GM19023 (cell line): ENCODE measurements around the gene BLID.

ENCODE experiments used
- ATAC-seq: cut with Tn5 transposase; IDR thresholded peaks from one replicate; pipeline ENCODE4 v1.9.1; 2021; ENCODE audit warnings: mild to moderate bottlenecking, moderate library complexity; ENCODE audit not compliant: unreplicated experiment

The BLID gene

DNA sequence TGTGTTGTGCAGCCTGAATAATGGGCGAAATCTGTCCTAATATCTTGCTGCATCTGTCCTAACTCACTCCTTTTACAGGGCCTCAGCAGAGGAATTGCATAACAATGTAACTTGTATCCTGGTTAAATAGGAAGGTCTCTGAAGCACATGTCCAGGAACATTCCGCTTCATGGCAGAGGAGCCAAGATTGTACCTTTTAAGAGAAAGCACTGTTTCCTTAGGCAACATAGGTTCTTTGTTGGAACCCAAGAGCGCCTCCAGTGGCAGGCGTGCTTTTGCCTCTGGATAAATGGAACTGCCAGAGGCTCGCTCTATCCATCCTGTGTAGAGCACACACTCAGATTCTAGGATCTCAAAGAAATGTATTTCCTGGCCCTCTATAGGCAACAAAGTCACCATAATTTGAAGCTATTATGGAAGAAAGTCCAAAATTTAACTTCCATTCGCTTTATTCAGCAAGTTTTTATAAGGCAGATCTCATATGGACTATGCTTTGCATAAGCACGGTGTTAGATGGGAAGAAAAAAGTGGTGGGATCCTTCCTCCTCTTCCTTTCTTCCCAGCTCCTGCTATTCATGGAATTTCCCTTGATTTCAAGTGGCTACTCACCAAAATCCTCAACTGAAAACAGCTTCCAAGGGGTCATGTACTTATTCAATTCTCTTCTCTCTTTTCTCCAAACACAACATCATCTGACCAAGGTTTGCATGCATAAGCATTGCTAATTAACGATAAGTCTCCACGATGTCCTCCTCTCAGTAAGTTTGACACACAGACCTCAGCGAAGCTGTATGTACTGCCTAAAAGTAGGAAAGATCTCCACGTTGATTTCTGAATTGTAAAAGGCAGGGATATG is at the start of gene BLID:
Gene BLID (minus strand): TSS at position 692 of the 856 bp plus-strand sequence. CDS start 293 bp downstream, at position 399.
- no peak for ATAC-seq

DNA sequence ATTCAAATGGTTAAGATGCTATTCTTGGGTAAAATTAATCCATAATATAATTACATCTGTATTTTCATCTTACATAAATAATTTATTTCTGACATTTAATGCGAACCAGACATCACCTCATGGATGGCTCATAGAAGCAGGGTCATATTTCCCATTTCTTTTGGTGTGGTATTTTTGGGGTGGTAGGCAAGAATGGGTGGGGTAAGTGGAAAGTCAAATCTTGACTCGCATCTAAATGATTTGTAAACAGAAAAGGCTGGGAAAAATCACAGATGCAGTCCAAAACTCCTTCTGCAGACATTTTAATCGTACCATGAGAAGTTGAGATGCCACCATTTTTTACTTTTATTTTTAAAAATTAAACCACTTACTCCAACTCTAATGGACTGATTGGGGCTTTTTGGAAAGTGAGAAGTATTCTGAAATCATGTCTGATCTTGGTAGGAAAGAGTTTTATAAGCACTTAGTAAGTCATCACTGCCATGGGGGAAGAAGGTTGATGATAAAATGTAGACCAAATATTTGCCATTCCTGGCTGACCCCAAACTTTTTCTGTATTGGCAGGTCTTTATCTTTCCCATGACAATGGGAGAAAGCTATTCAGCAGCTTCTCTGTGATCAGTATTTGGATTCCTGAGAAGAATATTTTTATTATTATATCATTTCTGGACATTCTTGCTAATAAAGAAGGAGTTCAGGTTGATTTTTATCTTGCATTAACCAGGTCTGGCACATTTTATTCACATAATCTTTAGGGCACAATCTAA is 47.2 kb upstream of the BLID start:
- no peak for ATAC-seq

GRCh38 chr11:122162095-122162494 is 46.1 kb upstream of the BLID start:
- ATAC-seq: no peak

GRCh38 chr11:122160841-122161590 is 45.0 kb upstream of the BLID start:
- no peak for ATAC-seq

DNA sequence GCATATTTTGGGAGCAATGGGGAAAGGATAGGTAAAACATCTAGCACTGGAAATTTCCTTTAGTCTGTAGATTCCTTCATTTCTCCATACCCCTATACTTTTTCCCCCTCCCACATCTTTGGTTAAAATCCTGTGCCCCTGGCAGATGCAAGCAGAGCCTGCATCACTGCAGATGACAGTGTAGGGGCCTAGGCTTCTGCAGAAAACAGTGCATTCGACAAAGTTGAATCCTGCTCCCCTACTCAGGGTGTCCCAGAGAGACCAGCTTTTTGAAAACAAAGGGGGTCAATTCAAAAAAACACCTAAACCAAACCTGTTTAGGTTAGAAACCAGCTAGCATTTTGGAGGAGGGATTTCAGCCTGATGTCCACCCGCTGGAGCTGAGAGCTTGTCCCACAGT is 43.8 kb upstream of the BLID start:
- ATAC-seq: no peak

DNA sequence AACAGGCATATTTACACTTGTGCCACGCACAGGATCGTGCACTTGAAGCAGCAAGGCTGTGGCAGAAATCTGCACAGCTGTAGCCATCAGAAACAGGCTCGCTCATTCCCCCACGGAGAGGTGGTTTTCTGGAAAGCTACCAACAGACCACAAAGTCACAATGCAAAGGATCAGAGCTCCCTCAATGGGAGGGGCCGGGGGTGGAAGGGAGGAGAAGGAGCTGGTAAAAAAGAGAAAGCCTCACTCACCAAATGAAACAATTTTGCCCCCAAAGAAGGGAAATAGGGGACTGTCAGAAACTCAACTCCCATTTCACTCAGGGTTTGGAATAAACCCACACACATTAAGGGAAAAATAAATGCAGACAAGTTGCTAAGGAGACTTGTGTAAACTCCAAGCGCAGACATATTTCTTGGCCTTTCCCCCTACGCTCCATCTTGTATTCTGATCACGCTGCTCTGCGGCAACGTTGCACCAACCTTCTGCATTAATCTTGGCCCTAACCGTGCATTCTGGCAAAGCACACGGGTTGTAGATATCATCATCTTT is 43.2 kb upstream of the BLID start:
- ATAC-seq: no peak

- no peak for ATAC-seq
Measured at GRCh38 chr11:122158171-122158570, 42.2 kb upstream of the BLID start.

DNA sequence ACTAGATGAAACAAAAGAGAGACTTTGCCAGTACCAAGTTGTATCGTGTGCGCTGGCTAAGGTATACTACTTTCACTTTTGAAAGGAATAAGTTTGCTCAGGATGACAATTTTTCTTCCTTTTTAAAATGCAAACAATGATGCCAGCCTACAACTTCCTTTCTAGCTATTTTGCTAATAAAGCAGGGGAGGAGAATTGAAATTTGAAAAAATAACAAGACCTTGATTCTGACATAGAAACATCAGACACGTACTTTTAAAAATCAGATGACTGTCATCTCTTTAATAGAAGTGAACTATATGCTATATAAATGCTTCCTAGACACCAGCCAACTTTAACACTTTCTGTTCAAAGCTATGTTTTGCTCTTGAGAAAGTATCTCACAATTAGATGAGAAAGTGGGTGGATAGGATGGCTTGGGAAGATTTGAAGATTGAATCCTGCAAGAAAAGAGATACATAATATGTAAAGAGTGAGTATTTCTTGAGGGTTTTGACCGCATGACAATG is 41.7 kb upstream of the BLID start:
- no peak for ATAC-seq

DNA sequence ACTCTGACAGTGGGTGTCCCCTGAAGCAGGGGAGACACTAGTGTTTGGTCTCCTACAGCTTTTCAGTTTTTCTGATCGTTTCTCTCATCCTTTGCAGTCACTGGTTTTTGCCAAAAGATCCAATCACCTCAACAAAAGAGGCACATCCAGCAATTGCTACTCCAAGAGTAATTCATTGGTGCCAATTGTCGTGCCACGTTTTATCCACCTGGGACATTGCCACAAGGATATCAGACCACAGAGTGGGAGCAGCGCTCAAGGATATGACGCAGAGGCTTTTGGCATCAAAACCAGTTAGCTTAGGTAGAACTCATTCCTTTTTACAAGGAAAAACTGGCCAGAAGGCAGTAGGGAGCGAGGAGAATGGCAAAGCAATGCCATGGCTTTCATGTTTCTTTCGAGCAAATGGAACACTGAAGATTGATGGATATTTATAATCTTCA is 40.9 kb upstream of the BLID start:
- no peak for ATAC-seq

DNA sequence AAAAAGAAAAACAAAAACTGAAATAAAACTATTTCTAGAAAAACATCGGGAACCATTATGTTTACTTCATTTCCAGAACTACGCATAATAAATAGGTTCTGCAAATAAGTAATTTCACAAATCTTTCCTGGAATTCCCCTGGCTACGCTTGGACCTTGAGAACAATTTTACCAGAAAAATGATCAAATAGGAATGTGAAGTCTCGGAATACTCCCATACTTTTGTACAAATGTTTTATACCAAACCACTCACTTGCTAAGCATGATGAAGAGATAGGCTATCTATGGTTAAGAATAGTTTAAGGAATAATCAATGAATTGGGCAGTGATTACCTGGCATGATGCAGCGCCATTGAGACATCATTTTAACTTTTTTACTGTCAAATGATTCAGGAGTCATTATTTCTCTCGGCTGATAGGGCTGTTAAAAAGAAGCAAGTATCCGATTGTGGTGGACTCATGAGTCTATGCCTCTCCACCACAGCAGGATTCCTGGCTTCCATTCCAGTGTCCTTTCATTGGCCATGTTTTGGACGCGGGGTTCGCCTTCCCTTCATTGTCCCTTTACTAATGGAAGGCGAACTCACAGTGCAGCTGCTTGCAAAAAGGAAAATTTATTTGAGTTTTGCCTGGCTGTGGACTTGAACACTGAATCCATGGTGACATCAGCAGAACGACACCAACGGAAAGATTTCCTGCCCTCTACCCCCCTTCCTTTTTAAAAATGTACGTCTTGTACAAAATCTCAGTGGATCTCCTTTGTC is 39.9 kb upstream of the BLID start:
- no peak for ATAC-seq

GRCh38 chr11:122154994-122155393 is 39.0 kb upstream of the BLID start:
- no peak for ATAC-seq

DNA sequence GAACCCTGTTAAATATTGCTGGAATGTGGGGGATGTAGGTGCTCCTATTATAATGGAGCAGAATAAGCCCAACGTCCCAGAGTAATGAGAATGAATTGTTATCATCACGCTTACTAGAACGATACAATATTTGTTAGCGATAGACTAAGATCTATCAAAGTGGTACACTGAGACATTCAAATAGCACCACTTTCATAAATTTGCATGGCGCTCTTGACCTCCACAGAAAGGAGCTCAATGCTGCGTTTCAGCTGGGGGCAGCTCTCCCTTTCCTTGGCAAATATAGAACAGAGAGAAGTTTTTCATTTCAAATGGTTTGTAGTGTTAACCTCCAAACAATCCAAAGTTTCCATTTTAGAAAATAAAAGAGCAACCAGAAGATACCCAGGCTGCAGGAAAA is 38.2 kb upstream of the BLID start:
- no peak for ATAC-seq

DNA sequence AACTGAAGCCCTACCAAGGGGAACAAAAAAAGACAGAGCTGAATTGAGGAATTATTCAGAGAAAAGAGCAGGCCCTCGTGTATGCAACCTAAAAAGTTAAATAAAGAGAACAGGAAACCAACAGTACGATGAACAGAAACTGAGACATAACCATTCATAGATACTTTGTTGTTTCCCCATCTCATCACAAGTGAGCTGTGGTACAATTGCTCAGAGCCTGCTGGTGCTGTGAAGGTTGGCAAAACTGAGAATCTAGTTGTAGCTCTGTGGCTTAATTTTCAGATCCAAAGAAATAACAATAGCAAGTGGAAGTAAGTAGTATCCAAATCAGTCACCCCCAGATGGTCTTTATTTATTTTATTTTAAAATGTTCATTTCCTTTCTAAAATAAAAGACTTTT is 37.7 kb upstream of the BLID start:
- no peak for ATAC-seq

DNA sequence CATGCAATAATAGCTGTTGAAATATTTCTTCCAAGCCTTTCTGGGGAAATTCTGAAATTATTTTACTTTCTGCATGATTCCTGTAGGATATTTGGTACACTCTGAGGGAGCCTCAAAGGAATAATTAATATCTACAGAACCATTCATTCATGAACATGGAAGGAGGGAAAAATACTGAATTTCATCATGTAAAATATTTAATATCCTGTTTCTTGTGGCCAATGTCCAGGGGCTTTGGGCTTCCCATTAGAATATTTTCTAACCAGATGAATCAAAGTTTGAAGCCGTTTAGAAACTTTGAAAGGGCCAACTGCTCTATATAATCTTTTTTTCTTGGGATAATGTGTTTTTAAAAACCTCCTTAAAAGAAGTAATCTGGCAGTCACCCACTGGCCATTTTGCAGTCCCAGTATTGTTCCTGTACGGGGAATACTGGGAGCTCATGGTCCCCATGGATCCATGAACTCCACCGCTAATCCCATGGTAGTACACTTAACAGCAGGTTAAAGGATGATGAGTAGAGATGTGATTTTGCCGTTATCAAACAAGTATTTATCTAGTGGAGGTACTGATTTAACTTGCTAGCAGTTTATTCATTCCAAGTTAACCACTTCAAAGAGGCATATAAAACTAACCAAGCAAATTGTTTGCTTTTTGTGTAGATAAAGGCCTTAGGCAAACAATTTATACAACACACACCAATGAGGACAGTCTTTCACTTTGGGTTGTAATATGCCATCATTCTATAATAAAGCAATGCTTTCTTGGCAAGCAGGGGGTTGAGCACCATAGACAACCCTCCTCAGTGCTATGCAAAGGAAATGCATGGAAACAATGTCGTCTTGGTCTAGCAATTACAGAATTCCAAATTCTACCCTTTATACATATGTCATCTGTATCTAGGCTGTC is 34.5 kb upstream of the BLID start:
- no peak for ATAC-seq

GRCh38 chr11:122149202-122149601 is 33.2 kb upstream of the BLID start:
- ATAC-seq: no peak

GRCh38 chr11:122146475-122146874 is 30.5 kb upstream of the BLID start:
- no peak for ATAC-seq

DNA sequence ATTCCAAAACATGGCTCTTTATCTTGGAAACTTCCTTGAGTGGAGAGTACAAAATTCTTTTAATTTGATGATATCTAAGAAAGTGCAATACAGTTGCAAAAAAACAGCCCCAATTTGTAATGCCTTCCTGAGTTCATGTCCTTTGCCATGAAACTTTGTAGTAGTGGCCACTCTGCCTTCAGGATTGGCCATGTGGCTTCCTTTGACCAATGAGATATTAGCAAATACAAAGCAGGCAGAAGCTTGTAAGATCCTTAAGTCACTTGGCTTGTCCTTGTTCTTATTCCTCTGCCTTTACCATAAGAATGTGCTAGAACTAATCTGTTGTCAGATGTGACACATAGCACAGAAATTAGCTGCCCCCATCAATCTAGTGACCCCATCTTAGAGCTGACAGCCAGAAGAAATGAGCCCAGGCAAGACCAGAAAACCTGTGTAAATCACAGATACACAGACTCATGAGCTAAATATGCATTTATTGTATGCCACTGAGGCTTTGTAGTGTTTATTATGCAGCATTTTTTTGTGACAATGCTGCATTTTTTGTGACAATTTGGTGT is 29.8 kb upstream of the BLID start:
- ATAC-seq: no peak

DNA sequence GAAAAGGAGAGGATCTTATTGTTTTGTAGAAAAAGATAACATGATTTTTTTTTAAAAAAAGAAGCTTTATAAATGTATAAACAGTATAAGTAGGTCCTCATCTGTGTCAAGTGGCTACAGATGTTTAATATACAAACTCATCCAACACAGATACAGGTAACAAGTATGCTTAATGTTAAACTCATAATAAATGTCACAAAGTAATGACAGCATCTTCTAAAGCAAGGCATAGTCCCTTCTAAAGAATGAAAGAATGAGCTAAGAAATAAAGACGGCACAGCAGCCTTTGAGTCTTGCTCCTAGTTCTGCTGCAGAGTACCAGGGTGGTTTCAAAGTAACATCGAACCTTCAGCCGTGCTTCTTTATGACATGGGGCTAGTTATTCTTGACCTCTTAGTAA is 28.7 kb upstream of the BLID start:
- ATAC-seq: no peak

DNA sequence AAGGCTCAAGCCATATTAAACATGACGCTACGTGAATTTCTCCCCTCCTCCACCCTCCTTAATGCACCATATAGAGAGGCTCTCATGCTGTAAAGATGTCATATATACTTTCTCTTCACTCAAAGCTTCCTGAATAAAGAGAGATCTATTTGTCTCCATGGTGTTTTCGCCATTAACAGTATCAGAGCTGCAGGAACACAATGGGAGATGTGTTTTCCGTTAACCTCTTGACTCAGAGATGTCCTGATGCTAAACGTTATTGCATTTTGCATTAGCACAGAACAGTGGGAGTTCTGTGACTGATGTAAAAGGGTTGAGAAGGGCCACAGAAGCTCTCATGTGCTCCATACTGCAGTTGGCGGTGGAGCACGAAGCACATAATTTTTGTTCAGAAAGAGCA is 25.7 kb upstream of the BLID start:
- no peak for ATAC-seq
